ENCODE measurements around the gene LRCH3. TPM values are rescaled to one million over a fixed set of nuclear protein-coding genes. Genes with fewer than 3 reads are reported as not detected.

LRCH3 gene
- total RNA-seq, 1 experiment from 2014 or later: 71.8 TPM

- Histone ChIP-seq H3K36me3 (ENCODE audit: insufficient read depth, low read length, poor library complexity, severe bottlenecking) (peaks cover 73% of the 10 kb centered on the region), H3K27ac (ENCODE audit: low read depth, low read length, poor library complexity, severe bottlenecking) (no peak overlapping the region), H3K9me3 (ENCODE audit: low read depth, low read length, poor library complexity, severe bottlenecking) (no peaks in the 10 kb centered on the region), H3K4me3 (ENCODE audit: low read depth, low read length, poor library complexity, severe bottlenecking) (no peak overlapping the region), H3K27me3 (replicated peaks; ENCODE audit: insufficient read depth, low read depth, low read length, poor library complexity) (no peaks in the 10 kb centered on the region), H3K4me1 (ENCODE audit: insufficient read depth, low read length, poor library complexity, severe bottlenecking) (peaks cover 8% of the 10 kb centered on the region)
- BruUV-seq (replicated peaks): no TSS peak
- DNase-seq (ENCODE audit: low spot score): no peak
- TF ChIP-seq CTCF (conservative IDR thresholded peaks at IDR 0.05; ENCODE audit: low read depth, low read length): no peak
- TF ChIP-seq EZH2 (IDR thresholded peaks at IDR 0.05; ENCODE audit: borderline replicate concordance, low read depth, low read length, poor library complexity, severe bottlenecking): no peak
- CTCF ChIA-PET: no interaction called here
- intact Hi-C loops (cut with micrococcal nuclease; ENCODE audit: unreplicated experiment): no loop called here
- POLR2A ChIA-PET (ENCODE audit: low non-redundant PET): no interaction called here
These were observed 43.1 kb downstream of the LRCH3 start for GRCh38 chr3:197833930-197834715.

DNA sequence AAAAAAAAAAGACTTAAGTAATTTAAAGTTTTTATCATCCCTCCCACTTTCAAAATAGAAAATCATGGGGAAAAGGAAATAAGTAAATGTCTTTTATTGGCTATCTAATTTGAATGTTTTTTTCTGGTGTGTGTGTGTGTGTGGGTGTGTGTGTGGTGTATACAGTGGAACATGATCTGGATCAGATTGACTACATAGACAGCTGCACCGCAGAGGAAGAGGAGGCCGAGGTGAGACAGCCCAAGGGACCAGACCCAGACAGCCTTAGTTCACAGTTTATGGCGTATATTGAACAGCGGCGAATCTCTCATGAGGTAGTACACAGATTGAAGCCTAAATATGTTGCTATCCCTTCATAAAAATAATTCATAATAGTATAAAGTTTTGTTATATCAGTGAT, 44.5 kb downstream of the LRCH3 start:
- BruUV-seq (replicated peaks): no TSS peak
- POLR2A ChIA-PET (ENCODE audit: low non-redundant PET): no interaction called here
- intact Hi-C loops (cut with micrococcal nuclease; ENCODE audit: unreplicated experiment): no loop called here
- Histone ChIP-seq H3K4me1 (ENCODE audit: insufficient read depth, low read length, poor library complexity, severe bottlenecking) (peaks cover 8% of the 10 kb centered on the region), H3K9me3 (ENCODE audit: low read depth, low read length, poor library complexity, severe bottlenecking) (no peaks in the 10 kb centered on the region), H3K27ac (ENCODE audit: low read depth, low read length, poor library complexity, severe bottlenecking) (no peak overlapping the region), H3K4me3 (ENCODE audit: low read depth, low read length, poor library complexity, severe bottlenecking) (no peak overlapping the region), H3K36me3 (ENCODE audit: insufficient read depth, low read length, poor library complexity, severe bottlenecking) (peaks cover 74% of the 10 kb centered on the region), H3K27me3 (replicated peaks; ENCODE audit: insufficient read depth, low read depth, low read length, poor library complexity) (no peaks in the 10 kb centered on the region)
- CTCF ChIA-PET: no interaction called here
- TF ChIP-seq CTCF (conservative IDR thresholded peaks at IDR 0.05; ENCODE audit: low read depth, low read length) (no peak), EZH2 (IDR thresholded peaks at IDR 0.05; ENCODE audit: borderline replicate concordance, low read depth, low read length, poor library complexity, severe bottlenecking) (no peak)
- DNase-seq (ENCODE audit: low spot score): no peak

GRCh38 chr3:197836244-197836643, 45.2 kb downstream of the LRCH3 start:
- Histone ChIP-seq H3K27me3 (replicated peaks; ENCODE audit: insufficient read depth, low read depth, low read length, poor library complexity) (no peaks in the 10 kb centered on the region), H3K36me3 (ENCODE audit: insufficient read depth, low read length, poor library complexity, severe bottlenecking) (peaks cover 75% of the 10 kb centered on the region), H3K4me3 (ENCODE audit: low read depth, low read length, poor library complexity, severe bottlenecking) (no peak overlapping the region), H3K27ac (ENCODE audit: low read depth, low read length, poor library complexity, severe bottlenecking) (no peak overlapping the region), H3K9me3 (ENCODE audit: low read depth, low read length, poor library complexity, severe bottlenecking) (no peaks in the 10 kb centered on the region), H3K4me1 (ENCODE audit: insufficient read depth, low read length, poor library complexity, severe bottlenecking) (peaks cover 8% of the 10 kb centered on the region)
- intact Hi-C loops (cut with micrococcal nuclease; ENCODE audit: unreplicated experiment): no loop called here
- POLR2A ChIA-PET (ENCODE audit: low non-redundant PET): no interaction called here
- CTCF ChIA-PET: no interaction called here
- no TSS peak for BruUV-seq (replicated peaks)
- peak; percentile 27 for DNase-seq (ENCODE audit: low spot score)
- no peak for TF ChIP-seq CTCF (conservative IDR thresholded peaks at IDR 0.05; ENCODE audit: low read depth, low read length)
- no peak for TF ChIP-seq EZH2 (IDR thresholded peaks at IDR 0.05; ENCODE audit: borderline replicate concordance, low read depth, low read length, poor library complexity, severe bottlenecking)

All from A673 (cell line).